Testis (tissue), 3 donors: ENCODE results near the gene BCKDHA. TPM values are rescaled to one million over a fixed set of nuclear protein-coding genes. Genes with fewer than 3 reads are reported as not detected.

ENCODE experiments used
- polyA plus RNA-seq: library from polyadenylated mRNA; stranded (reverse); fragments of 350-450 nt; fragmentation: Illumina TruSeq; extraction: RNeasy Lipid Tissue Mini Kit (QIAGEN cat#74804); gene quantifications from one replicate; pipeline ENCODE4 v1.2.3, GENCODE V29; 2014; ENCODE audit warnings: low read depth, low replicate concordance; ENCODE audit not compliant: insufficient read depth
- small RNA-seq, 2 donors: library from RNA; depleted of rRNA; stranded (forward); fragments of <200 nt; gene quantifications; one replicate each; pipeline ENCODE3, GENCODE V24; 2016
- total RNA-seq, 2 donors: library from RNA; depleted of rRNA; stranded (reverse); fragments of >200 nt; gene quantifications; one replicate each; pipeline ENCODE4 v1.2.3, GENCODE V29; 2016

Gene BCKDHA
- total and polyA plus RNA-seq, 3 donors from 2014 or later: 53.1 to 81.3 (median 80.8) TPM

Small RNA genes within 50 kb of the gene (small RNA-seq; reads per million reads assigned to genes)
- gene RF00017: 0 reads per million in 2 donors

Other genes starting within 250 kb of the BCKDHA start
- 1 to 10 TPM; 1.4 to 2.0 TPM for gene CYP2S1, start 204.6 kb upstream of the BCKDHA start, total RNA-seq
- 1.6 TPM for gene CYP2S1, start 204.6 kb upstream of the BCKDHA start, polyA plus RNA-seq
- 100 to 1,000 TPM in 1 of 2 donors, 10 to 100 TPM in 1; 98.2 to 150 TPM for gene AXL, start 178.6 kb upstream of the BCKDHA start, total RNA-seq
- gene AXL, start 178.6 kb upstream of the BCKDHA start, polyA plus RNA-seq: 56.0 TPM
- gene HNRNPUL1, start 133.4 kb upstream of the BCKDHA start, total RNA-seq: 100 to 1,000 TPM; 192 to 197 TPM
- 230 TPM for gene HNRNPUL1, start 133.4 kb upstream of the BCKDHA start, polyA plus RNA-seq
- gene CCDC97, start 87.6 kb upstream of the BCKDHA start, total RNA-seq: 10 to 100 TPM; 36.2 to 40.2 TPM
- 57.8 TPM for gene CCDC97, start 87.6 kb upstream of the BCKDHA start, polyA plus RNA-seq
- gene TGFB1, start 43.9 kb upstream of the BCKDHA start, total RNA-seq: 10 to 100 TPM; 12.7 to 17.0 TPM
- gene TGFB1, start 43.9 kb upstream of the BCKDHA start, polyA plus RNA-seq: 19.8 TPM
- gene B9D2, start 33.7 kb upstream of the BCKDHA start, total RNA-seq: 10 to 100 TPM in 1 of 2 donors, 1 to 10 TPM in 1; 6.7 to 13.5 TPM
- gene B9D2, start 33.7 kb upstream of the BCKDHA start, polyA plus RNA-seq: 14.6 TPM
- gene TMEM91, start 21.3 kb upstream of the BCKDHA start, total RNA-seq: 10 to 100 TPM; 17.0 to 32.9 TPM
- gene TMEM91, start 21.3 kb upstream of the BCKDHA start, polyA plus RNA-seq: 33.2 TPM
- gene EXOSC5, start 459 bp upstream of the BCKDHA start, total RNA-seq: 10 to 100 TPM; 19.1 to 23.8 TPM
- gene EXOSC5, start 459 bp upstream of the BCKDHA start, polyA plus RNA-seq: 28.0 TPM
- 1 to 10 TPM; 1.0 to 1.2 TPM for gene B3GNT8, start 29.6 kb downstream of the BCKDHA start, total RNA-seq
- 1.3 TPM for gene B3GNT8, start 29.6 kb downstream of the BCKDHA start, polyA plus RNA-seq
- 10 to 100 TPM; 26.7 to 35.8 TPM for gene DMAC2, start 42.1 kb downstream of the BCKDHA start, total RNA-seq
- gene DMAC2, start 42.1 kb downstream of the BCKDHA start, polyA plus RNA-seq: 24.6 TPM
- gene ERICH4, start 45.3 kb downstream of the BCKDHA start, total RNA-seq: 1 to 10 TPM in 1 of 2 donors, not detected in 1; 1.8 TPM
- 0.61 TPM for gene ERICH4, start 45.3 kb downstream of the BCKDHA start, polyA plus RNA-seq
- gene CEACAM21, start 178.3 kb downstream of the BCKDHA start, total RNA-seq: 1 to 10 TPM in 1 of 2 donors, under 1 TPM in 1; 0.71 to 1.3 TPM
- gene CEACAM21, start 178.3 kb downstream of the BCKDHA start, polyA plus RNA-seq: 3.6 TPM
- gene CEACAM4, start 229.3 kb downstream of the BCKDHA start, total RNA-seq: 1 to 10 TPM in 1 of 2 donors, not detected in 1; 1.7 TPM
- 0.47 TPM for gene CEACAM4, start 229.3 kb downstream of the BCKDHA start, polyA plus RNA-seq